Mucosa of stomach (tissue), 1 donor: ENCODE results near the gene TMEM54.
"Not testable (repeated sequence)": the region's sequence is repeated elsewhere in the genome, so short reads cannot be mapped to it uniquely, and the experiment has no call there.

Experiments used
- H3K27me3 ChIP-seq: one replicate; pipeline ENCODE4 v1.7.0; 2013; ENCODE audit warnings: mild to moderate bottlenecking, low read length; ENCODE audit not compliant: control insufficient read depth, insufficient read depth
- H3K36me3 ChIP-seq: one replicate; pipeline ENCODE4 v1.7.0; 2013; ENCODE audit warnings: low read length; ENCODE audit not compliant: control insufficient read depth, insufficient read depth
- H3K4me1 ChIP-seq: one replicate; pipeline ENCODE4 v1.7.0; 2013; ENCODE audit warnings: mild to moderate bottlenecking, low read length; ENCODE audit not compliant: control insufficient read depth, insufficient read depth
- H3K4me3 ChIP-seq: one replicate; pipeline ENCODE4 v1.7.0; 2013; ENCODE audit warnings: low read length
- H3K9ac ChIP-seq: one replicate; pipeline ENCODE4 v1.7.0; 2013; ENCODE audit warnings: mild to moderate bottlenecking, low read length, moderate library complexity
- H3K9me3 ChIP-seq: one replicate; pipeline ENCODE4 v1.7.0; 2013; ENCODE audit warnings: mild to moderate bottlenecking, low read length, moderate library complexity; ENCODE audit not compliant: control insufficient read depth
- donor health status: Pancreatic carcinoma.

The TMEM54 gene

DNA sequence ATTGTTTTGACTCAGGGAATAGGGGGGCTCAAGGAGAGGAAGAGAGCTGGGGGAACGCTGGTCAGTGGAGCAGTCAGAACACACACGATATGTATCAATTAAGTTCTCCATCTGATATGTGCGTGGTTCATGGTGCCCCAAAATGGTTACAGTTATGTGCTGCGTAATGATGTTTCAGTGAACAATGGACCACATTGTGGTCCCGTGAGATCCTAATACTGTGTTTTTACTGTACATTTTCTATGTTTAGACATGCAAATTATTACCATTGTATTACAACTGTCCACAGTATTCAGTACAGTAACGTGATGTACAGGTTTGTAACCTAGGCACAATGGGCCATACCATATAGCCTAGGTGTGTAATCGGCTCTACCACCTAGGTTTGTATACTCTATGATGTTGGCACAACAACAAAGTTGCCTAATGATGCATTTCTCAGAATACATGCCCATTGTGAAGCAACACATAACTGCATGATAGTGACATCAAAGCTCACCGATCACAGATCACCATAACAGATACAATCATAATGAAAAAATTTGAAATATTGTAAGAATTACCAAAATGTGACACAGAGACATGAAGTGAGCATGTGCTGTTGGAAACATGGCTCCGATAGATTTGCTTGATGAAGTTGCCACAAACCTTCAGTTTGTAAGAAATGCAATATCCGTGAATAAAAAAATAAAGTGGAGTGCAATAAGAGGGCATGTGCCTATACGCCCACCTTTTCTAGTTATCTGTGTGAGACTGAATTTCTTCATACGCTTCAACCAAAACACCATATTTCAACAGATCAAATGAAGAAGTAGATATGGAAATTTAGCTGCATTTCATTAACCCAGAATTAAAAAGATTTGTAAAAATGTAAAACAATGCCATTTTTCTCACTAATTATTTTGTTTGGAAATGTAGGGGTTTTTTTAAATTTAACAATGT is 14.8 kb upstream of the TMEM54 start:
- Histone ChIP-seq H3K9ac (no peak overlapping the region), H3K27me3 (peaks cover 3% of the 10 kb centered on the region), H3K4me3 (no peak overlapping the region), H3K36me3 (no peaks in the 10 kb centered on the region), H3K9me3 (no peaks in the 10 kb centered on the region), H3K4me1 (peaks cover 8% of the 10 kb centered on the region)

DNA sequence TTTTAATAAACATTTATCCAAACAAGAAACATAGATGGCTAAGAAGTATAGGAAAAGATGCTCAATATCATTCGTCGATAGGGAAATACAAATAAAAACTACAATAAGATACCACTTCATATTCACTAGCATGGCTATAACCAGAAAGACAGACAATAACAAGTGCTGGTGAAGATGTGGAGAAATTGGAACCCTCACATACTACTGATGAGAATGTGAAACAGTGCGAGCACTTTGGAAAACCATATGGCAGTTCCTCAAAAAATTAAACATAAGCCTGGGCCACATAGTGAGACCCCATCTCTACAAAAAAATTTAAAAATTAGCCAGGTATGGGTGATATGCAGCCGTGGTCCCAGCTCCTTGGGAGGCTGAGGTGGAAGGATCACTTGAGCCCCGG is 9.1 kb upstream of the TMEM54 start:
- no peaks in the 10 kb centered on the region for H3K36me3 ChIP-seq
- H3K4me3 ChIP-seq = no peak overlapping the region
- no peaks in the 10 kb centered on the region for H3K27me3 ChIP-seq
- H3K9ac ChIP-seq = no peak overlapping the region
- no peaks in the 10 kb centered on the region for H3K9me3 ChIP-seq
- peaks cover 24% of the 10 kb centered on the region for H3K4me1 ChIP-seq

DNA sequence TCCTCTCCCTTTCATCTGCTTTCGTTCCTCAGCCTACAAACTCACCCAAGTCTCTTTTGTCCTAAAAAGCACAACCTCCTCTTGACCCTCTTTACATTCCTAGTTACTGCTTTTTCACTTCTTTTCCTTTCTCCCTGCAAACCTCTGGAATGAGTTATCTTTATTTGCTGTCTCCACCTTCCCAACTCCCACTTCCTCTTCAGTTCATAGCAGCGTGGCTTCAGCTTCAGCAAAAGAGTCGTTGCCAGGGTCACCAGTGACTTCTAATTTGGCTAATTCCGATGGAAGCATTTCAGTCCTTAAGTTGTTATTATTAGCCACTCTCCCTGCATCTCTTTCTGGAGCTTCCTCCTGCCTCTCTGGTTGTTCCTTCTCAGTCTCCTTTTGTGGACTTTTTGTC is 6.2 kb upstream of the TMEM54 start:
- H3K4me3 ChIP-seq = no peak overlapping the region
- no peak overlapping the region for H3K9ac ChIP-seq
- no peaks in the 10 kb centered on the region for H3K36me3 ChIP-seq
- no peaks in the 10 kb centered on the region for H3K9me3 ChIP-seq
- H3K4me1 ChIP-seq = peaks cover 37% of the 10 kb centered on the region
- H3K27me3 ChIP-seq = no peaks in the 10 kb centered on the region

DNA sequence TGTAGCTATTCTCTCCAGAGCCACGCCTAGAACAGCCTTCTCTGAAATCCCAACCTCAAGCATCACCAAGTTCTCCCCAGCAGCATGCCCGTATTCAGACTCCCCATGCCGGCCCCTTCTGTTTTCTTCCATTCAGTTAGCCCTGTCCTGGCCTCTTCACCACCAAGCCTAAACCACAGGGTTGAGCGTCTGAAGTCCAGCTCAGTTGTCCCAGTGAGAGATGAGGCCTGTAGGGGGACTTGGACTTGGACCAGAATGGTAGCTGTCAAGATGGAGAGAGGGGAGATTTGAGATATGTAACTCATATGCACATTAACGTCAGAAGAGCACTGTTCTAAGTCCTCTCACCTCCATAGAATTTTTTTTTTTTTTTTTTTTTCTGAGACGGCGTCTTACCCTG is 5.5 kb upstream of the TMEM54 start:
- Histone ChIP-seq H3K9me3 (no peaks in the 10 kb centered on the region), H3K4me3 (no peak overlapping the region), H3K36me3 (no peaks in the 10 kb centered on the region), H3K4me1 (peaks cover 40% of the 10 kb centered on the region), H3K9ac (no peak overlapping the region), H3K27me3 (no peaks in the 10 kb centered on the region)

DNA sequence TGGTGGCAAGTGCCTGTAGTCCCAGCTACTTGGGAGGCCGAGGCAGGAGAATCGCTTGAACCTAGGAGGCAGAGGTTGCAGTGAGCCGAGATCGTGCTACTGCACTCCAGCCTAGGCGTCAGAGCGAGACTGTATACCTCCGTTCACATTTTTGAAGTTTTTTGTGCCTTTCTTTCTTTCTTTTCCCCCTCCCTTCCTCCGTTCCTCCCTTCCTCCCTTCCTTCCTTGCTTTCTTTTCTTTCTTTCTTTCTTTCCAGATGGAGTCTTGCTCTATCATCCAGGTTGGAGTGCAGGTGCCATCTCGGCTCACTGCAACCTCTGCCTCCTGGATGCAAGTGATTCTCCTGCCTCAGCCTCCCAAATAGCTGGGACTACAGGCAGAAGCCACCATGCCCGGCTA is 4.4 kb upstream of the TMEM54 start:
- not testable (repeated sequence) for H3K9ac ChIP-seq, H3K27me3 ChIP-seq, H3K36me3 ChIP-seq, H3K9me3 ChIP-seq, H3K4me3 ChIP-seq
- peaks cover 46% of the 10 kb centered on the region for H3K4me1 ChIP-seq

DNA sequence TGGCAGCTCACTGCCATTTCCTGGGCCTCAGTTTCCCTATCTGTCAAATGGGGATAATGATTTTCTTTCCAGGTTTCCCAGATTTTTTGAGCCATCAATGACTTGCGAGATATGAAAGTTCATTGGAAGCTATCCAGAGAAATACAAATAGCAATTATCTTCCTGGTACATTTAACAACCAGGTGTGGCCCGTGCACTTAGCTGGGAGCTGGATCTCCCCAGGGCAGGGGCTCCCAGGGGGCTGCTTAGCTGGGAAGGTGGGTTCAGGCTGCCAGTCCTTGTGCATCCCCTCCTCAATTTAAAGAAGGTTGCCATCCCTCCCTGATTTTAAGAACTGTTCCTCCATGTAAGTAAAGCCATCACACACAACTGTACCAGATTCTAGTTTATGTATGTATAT is 3.6 kb upstream of the TMEM54 start:
- H3K36me3 ChIP-seq = no peaks in the 10 kb centered on the region
- no peaks in the 10 kb centered on the region for H3K9me3 ChIP-seq
- no peak overlapping the region for H3K4me3 ChIP-seq

DNA sequence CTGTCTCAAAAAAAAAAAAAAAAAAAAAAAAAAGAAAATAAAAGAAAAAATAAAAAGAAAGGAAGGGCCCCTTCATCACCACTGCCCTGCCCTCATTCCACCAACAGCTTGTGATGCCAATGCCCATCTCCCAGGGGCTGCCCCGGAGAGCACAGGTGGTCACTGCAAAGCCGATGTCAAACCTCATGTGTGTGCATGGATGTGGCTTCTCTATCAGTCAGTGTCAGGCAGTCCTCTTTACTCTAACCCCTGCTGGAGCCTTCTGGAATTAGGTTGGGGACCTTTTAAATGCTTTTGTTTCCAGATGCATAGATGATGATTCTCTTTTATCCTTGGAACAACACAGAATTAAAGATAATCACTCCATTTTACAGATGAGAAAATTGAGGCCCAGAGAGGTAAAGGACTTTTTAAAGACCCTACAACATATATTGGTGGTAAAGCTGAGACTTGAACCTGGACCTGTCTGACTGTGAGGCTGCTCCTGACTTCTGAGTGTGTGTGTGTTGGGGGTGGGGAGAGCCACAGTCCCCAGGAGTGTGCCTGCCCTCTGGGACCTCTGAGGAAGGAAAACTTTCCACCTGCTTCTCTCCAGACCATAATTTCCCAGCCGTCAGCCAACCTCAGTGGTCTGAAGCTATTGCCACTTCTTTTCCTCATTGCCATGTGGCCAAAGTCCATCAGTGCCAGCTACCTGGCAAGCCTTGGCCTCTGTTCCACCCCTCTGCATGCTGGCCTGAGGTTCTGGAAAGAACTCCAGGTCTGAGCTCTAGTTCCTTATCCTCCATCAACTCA is 3.0 kb upstream of the TMEM54 start:
- Histone ChIP-seq H3K27me3 (no peaks in the 10 kb centered on the region), H3K36me3 (no peaks in the 10 kb centered on the region), H3K9me3 (no peaks in the 10 kb centered on the region), H3K4me1 (peaks cover 53% of the 10 kb centered on the region), H3K4me3 (no peak overlapping the region), H3K9ac (no peak overlapping the region)

More for the DNA sequence above, 3.6 kb upstream of the TMEM54 start:
- H3K4me1 ChIP-seq = peaks cover 51% of the 10 kb centered on the region
- H3K27me3 ChIP-seq = no peaks in the 10 kb centered on the region
- no peak overlapping the region for H3K9ac ChIP-seq

DNA sequence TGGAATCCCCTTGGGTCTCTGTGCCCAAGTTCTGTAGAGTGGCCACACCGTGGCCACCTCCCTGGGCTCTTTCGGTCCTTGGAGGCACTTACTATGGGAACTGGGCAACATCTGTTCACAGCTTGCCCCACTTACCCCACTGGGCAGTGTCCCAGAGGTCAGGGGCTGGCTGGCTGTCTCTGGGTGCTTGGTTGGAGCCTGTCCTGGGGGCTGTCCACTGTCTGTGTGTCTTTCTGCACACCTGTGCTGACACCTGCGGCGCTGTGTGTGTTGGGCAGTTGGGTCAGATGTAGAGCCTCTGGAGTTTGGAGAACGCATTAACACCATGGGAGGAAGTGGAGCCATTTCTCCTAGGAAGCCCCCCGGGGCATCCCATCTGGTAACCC is 1.3 kb upstream of the TMEM54 start:
- Histone ChIP-seq H3K4me1 (peaks cover 53% of the 10 kb centered on the region), H3K9me3 (no peaks in the 10 kb centered on the region), H3K36me3 (no peaks in the 10 kb centered on the region), H3K27me3 (no peaks in the 10 kb centered on the region), H3K4me3 (no peak overlapping the region), H3K9ac (no peak overlapping the region)

DNA sequence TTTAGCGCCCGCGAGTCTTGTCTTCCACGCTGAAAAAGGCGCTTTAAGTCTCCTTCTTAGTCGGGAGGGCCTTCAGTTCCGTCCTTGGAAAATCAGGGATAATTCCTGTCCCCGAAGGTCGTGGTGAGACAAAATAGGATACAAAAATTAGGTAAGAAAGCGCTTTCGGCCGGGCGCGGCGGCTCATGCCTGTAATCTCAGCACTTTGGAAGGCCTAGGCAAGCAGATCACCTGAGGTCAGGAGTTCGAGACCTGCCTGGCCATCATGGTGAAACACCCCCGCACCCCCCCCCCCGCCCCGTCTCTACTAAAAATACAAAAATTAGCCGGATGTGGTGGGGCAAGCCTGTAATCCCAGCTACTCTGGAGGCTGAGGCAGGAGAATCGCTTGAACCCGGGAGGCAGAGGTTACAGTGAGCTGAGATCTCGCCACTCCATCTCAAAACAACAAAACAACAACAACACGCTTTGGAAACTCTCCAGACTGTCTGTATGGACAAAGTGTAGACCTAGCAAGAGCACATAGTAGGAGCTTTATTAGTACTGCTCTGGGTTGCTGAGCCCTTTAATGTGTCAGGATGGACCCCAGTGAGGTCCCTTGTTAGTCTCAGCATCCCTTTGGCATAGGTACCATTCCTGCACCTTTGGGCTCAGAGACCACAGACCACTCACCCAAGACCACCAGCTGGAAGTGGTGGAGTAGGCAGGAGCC is 790 bp upstream of the TMEM54 start:
- no peaks in the 10 kb centered on the region for H3K27me3 ChIP-seq
- no peaks in the 10 kb centered on the region for H3K9me3 ChIP-seq
- peaks cover 50% of the 10 kb centered on the region for H3K4me1 ChIP-seq
- H3K36me3 ChIP-seq = no peaks in the 10 kb centered on the region
- no peak overlapping the region for H3K4me3 ChIP-seq
- H3K9ac ChIP-seq = peak overlapping the region; percentile 91

DNA sequence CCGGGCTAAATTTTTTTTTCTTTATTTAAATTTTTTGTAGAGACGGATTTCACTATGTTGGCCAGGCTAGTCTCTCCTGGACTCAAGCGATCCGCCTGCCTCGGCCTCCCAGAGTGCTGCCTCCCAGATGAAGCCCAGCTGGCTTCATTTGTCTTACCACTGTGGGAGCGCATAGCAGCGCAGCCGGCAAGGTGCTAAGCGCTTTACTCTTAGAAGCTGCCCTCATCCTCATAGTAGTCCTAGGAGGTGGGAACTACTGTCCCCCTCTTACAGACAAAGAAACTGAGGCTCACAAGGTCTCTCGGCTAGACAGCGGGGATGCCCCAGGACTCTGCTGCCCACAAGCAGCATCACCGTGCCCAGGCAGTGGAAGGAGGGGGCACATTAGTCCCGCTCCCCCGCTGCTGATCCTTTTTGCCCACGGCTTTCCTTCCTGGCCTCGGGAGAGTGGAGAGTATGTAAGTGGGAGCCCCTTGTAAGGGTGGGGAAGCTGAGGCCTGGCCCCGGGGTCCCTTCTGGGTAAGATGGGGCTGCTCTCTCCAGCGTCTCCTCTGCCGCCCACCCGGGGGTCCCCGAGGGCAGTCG is 726 bp downstream of the TMEM54 start:
- Histone ChIP-seq H3K9ac (peak overlapping the region; percentile 94), H3K9me3 (no peaks in the 10 kb centered on the region), H3K36me3 (no peaks in the 10 kb centered on the region), H3K4me3 (peak overlapping the region; percentile 95), H3K27me3 (no peaks in the 10 kb centered on the region), H3K4me1 (peaks cover 41% of the 10 kb centered on the region)

DNA sequence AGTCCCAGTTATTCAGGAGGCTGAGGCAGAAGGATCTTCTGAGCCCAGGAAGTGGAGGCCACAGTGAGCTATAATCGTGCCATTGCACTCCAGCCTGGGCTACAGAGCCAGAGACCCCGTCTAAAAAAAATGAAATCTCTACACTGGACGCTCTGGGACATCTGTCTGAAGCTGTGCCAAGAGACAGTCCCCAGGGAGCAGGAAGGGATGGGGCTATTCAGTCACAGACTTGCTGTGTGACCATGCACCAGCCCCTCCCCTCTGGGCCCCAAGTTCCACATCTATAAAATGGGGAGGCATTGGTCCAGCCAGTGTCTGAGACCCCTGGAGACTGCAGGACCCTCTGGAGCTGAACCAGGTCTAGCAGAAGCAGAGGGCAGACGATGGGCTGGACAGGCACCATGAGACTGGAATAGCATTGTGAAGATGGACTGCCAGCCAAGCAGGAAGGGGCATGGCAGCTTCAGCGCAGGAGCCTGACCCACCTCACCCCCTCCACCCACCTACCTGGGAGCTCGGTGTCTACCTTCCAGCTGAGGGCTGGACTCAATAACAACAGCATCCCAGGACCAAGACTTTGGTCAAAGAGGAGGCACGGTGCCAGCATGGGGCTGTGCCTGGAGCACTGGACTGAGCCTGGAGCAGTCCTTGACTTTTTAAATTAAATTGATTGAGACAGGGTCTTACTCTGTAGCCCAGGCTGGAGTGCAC is 1.4 kb downstream of the TMEM54 start:
- peaks cover 36% of the 10 kb centered on the region for H3K4me1 ChIP-seq
- H3K4me3 ChIP-seq = peak overlapping the region; percentile 95
- peak overlapping the region; percentile 94 for H3K9ac ChIP-seq
- H3K27me3 ChIP-seq = no peaks in the 10 kb centered on the region
- H3K36me3 ChIP-seq = no peaks in the 10 kb centered on the region
- H3K9me3 ChIP-seq = no peaks in the 10 kb centered on the region
